GM19324 (cell line): Measurements from ENCODE around the gene MOB2.

Experiments
- ATAC-seq: cut with Tn5 transposase; IDR thresholded peaks from one replicate; pipeline ENCODE4 v1.9.1; 2021; ENCODE audit warnings: mild to moderate bottlenecking, moderate library complexity; ENCODE audit not compliant: unreplicated experiment, low FRiP score

The MOB2 gene

DNA sequence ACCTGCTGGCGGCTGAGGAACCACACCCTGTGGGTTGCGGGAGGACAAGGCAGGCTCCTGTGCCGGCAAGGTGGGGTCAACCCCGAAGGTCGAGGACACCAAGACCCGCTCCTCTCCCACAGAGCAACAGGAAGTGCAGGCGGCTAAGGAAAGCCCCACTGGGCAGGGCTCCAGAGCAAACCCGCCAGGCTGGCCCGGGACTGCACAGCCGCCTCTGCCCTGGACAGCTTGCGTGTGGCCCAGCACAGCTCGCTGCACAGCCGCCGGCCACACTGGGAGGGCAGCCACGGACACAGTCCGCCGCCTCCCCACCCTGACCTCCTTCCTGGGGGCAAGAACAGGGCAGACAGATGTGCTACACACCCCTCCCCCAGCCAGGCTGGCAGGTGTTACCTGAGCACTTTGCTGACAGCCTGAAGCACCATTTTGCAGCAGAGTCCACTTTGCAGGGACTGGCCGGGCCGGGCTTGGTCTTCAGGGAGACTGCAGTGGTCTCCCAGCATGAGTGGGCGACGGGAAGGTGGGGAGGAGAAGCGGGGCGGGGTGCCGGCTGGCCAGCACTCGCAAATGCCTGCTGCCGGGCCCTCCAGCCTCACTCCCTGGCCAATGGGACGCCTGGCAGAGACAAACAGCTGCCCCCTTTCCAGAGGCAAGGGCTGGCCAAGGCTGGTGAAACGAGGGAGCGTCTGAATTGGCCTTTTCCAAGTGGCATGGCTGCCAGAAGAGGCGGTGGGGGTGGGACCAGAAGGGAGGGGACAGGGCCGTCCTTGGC is at the start of gene MOB2:
TSS of gene MOB2 (minus strand) at position 726 of the 772 bp plus-strand sequence. CDS start at position 503, 223 bp downstream.
- ATAC-seq: no peak

- ATAC-seq: no peak
Observed at GRCh38 chr11:1534682-1535081, 48.1 kb upstream of the MOB2 start.

DNA sequence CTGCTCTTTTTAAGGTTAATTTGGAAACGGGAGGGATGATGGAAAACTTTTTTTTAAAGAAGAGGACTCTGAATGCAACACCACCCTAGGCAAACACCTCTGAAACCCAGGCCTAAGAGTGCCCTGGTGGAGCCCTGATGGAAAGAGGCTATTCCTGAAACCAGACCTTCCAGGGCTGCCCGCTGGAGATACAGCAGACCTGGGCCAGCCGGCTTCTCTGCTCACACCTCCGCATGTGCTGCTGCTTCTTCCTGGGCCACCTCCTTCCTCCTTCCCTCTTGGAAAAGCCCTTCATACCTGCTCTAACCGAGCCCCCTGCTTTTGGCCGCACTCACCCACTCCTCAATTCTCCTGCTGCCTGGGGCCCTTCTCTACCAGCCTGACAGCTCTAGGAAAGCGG is 47.6 kb upstream of the MOB2 start:
- ATAC-seq: no peak

- ATAC-seq: no peak
Observed at GRCh38 chr11:1533342-1533725, 46.8 kb upstream of the MOB2 start.

DNA sequence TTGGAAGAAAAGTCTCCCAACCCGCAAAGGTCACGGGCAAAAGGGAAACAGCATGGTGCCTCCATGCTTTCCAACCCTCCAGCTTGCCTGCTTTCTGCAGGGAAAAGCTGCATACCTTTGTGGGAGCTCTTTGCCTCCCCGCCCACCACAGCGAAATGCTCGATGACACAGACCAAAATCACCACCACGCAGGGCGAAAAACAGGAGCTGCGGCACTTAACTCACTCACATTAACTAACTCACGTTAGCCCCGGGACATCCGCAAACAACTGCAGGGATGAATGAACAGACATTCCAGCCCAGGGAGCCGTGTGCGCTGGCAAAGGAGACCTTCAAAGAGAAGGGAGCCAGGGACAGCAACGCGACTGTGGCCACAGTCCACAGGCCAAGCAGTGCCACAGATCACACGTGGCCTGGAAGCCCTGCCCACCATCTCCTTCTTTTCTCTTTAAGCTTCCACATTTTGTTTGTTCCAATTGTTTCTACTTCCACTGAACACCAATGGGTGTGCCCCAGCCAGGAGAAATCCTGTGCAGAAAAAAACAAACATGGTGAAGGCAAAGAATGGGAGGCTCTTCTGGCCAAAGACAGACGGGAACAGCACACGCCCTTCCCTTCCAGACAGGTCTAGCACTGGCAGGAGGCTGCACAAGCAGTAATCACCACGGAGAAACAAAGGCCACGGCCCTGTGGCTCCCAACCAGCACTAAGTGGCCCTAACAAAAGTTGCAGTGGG is 46.2 kb upstream of the MOB2 start:
- no peak for ATAC-seq

- ATAC-seq: no peak
Observed at GRCh38 chr11:1532014-1532586, 45.5 kb upstream of the MOB2 start.

DNA sequence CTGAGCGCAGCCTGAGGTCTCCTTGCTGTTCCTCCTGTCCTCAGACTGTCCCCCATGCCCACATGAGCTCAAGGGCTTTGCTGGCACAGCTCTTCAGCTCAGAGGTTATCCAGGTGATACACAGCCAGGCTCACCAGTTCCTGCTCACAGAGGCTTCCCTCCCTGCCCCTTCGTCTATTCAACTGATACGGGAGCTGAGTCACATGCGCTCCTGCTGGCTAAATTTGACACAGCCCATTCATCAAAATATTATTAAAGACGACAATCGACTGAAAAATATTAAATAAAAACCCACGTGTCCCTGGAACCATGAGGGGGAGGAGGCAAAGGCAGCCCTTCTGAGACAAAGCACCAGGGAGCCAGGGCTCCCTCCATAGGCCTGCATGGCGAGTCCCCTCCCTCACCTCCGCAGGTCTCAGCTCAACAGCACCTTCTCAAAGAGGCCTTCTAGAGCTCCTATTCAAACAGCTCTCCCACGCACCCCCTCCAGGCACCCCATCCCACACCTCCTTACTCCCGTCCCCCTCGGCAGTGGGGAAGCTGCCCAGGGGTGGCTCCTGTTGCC is 45.0 kb upstream of the MOB2 start:
- ATAC-seq: no peak

GRCh38 chr11:1530686-1531448 is 44.3 kb upstream of the MOB2 start:
- ATAC-seq: no peak

DNA sequence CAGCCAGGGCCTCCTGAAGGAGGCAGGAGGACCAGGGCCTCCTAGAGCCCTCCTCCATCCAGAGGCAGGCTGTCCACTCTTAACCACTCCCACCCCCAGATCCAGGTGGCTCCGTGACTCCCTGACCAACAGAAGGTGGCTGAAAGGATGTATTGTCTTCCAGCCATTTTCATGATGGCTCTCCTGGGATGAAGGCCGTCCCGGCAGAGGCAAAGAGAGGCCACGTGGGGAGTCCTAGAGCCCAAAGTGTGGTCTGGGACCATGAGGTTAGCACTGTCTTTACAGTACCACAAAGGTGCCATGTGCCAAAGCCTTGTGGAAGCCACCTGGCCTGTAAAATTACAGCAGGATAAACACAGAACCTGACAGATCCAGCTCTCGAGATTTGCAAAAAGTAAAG is 43.2 kb upstream of the MOB2 start:
- ATAC-seq: no peak

- no peak for ATAC-seq
Observed at GRCh38 chr11:1529286-1529685, 42.7 kb upstream of the MOB2 start.

- ATAC-seq: no peak
Observed at GRCh38 chr11:1528710-1529109, 42.1 kb upstream of the MOB2 start.

GRCh38 chr11:1526785-1527184 is 40.2 kb upstream of the MOB2 start:
- no peak for ATAC-seq

DNA sequence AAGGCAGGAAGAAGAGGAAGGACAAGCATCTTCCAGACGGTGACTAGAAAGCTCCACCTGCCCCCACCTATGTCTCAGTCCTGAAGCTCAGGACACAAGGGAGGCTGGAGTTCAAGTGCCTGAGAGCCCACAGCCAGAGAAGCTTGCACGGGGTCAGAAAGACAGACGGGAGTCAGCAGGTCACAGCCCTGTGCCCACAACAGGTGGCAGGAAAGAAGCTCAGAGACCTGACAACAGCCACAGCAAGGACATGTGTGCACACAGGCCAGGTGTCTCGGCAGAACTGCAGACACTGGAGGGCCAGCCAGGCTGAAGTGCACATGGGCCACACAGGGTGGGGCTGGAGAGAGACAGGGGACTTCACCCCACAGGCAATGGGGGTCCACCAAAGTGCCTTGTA is 37.2 kb upstream of the MOB2 start:
- no peak for ATAC-seq

- ATAC-seq: no peak
Observed at GRCh38 chr11:1523077-1523476, 36.5 kb upstream of the MOB2 start.

DNA sequence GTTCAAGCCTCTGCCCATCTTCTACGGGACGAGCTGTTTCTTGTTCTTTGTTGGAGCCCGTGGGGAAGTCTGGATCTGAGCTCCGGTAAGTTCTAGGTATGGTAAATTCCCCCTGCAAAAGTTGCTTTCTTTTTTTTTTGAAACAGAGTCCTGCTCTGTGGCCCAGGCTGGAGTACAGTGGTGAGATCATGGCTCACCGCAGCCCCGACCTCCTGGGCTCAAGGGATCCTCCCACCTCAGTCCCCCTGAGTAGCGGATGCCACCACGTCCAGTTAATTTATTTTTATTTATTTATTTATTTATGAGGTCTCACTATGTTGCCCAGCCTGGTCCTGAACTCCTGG is 35.5 kb upstream of the MOB2 start:
- peak; percentile 19 for ATAC-seq

- peak; percentile 84 for ATAC-seq
Observed at GRCh38 chr11:1521382-1522080, 35.0 kb upstream of the MOB2 start.

GRCh38 chr11:1520663-1521267 is 34.2 kb upstream of the MOB2 start:
- ATAC-seq: no peak

DNA sequence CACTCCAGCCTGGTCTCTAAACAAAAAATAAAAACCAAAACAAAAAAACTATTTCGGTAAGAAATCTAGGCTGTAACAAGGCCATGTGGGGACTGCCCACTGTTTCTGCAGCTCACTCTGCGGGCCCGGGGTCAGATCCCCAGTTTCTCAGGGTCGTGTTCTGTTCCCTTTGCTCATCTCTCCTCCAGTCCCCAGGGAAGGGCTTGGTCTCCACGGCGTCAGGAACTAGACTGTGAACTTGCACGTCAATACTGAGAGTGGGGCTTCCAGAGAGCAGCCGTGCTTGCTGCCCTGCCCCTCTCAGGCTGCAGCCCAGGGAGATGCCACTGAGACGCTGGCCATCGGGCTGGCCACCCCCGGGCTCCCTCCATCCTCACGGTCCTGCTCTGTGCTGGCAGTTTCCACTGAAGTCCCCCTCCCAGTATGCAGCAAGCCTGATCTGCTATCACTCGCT is 33.7 kb upstream of the MOB2 start:
- no peak for ATAC-seq
